Thoracic aorta (tissue), 2 donors: ENCODE results near the gene BICD2. TPM values are rescaled to one million over a fixed set of nuclear protein-coding genes. Genes with fewer than 3 reads are reported as not detected.
A peak's percentile ranks its signal among the peaks of the same experiment; 100 is the strongest.

ENCODE experiments used
- ATAC-seq: fragments of 150-250 bp; one replicate; pipeline ENCODE4 v1.8.0; 2017; ENCODE audit warnings: low read depth; ENCODE audit not compliant: insufficient number of reproducible peaks, low FRiP score
- DNase-seq: peaks from one replicate; pipeline ENCODE4 v3.0.0-alpha.2; 2020; ENCODE audit warnings: low spot score
- H3K27ac ChIP-seq, 2 donors: fragments of 200-600 bp; sonication (generic); 1 replicate in 1 of 2; 2 replicates in 1 of 2; pipeline ENCODE4 v1.5.1; 2016; ENCODE audit warnings: mild to moderate bottlenecking in 2 of 2, moderate library complexity in 2 of 2
- H3K27me3 ChIP-seq: fragments of 200-600 bp; sonication (generic); replicated peaks from 2 replicates; pipeline ENCODE4 v1.6.0; 2016; ENCODE audit warnings: mild to moderate bottlenecking; ENCODE audit not compliant: insufficient read depth
- H3K36me3 ChIP-seq: fragments of 200-600 bp; sonication (generic); one replicate; pipeline ENCODE4 v1.5.1; 2016
- H3K4me1 ChIP-seq, 2 donors: fragments of 200-600 bp; sonication (generic); 1 replicate in 1 of 2; 2 replicates in 1 of 2; pipeline versions ENCODE4 v1.5.1 to v1.6.0; 2016; ENCODE audit warnings: low read depth in 2 of 2, mild to moderate bottlenecking in 1 of 2; ENCODE audit not compliant: control insufficient read depth in 1 of 2
- H3K4me3 ChIP-seq: fragments of 200-600 bp; sonication (generic); 2 replicates; pipeline ENCODE4 v1.5.1; 2016; ENCODE audit warnings: mild to moderate bottlenecking
- H3K9me3 ChIP-seq: fragments of 200-600 bp; sonication (generic); 2 replicates; pipeline ENCODE4 v1.5.1; 2016
- total RNA-seq, 2 donors: library from RNA; depleted of rRNA; stranded (reverse); fragments of >200 nt; gene quantifications; one replicate each; pipeline versions ENCODE4 v1.1.0 to v1.2.3, GENCODE V29; 2016
- TF ChIP-seq, protein P1 (sequence below): fragments of 200-600 bp; sonication (generic); IDR thresholded peaks from one replicate; pipeline ENCODE4 v1.5.1; 2019; ENCODE audit warnings: antibody characterized with exemption

BICD2 gene
- total RNA-seq, 2 donors from 2014 or later: 52.1 to 57.7 TPM

DNA sequence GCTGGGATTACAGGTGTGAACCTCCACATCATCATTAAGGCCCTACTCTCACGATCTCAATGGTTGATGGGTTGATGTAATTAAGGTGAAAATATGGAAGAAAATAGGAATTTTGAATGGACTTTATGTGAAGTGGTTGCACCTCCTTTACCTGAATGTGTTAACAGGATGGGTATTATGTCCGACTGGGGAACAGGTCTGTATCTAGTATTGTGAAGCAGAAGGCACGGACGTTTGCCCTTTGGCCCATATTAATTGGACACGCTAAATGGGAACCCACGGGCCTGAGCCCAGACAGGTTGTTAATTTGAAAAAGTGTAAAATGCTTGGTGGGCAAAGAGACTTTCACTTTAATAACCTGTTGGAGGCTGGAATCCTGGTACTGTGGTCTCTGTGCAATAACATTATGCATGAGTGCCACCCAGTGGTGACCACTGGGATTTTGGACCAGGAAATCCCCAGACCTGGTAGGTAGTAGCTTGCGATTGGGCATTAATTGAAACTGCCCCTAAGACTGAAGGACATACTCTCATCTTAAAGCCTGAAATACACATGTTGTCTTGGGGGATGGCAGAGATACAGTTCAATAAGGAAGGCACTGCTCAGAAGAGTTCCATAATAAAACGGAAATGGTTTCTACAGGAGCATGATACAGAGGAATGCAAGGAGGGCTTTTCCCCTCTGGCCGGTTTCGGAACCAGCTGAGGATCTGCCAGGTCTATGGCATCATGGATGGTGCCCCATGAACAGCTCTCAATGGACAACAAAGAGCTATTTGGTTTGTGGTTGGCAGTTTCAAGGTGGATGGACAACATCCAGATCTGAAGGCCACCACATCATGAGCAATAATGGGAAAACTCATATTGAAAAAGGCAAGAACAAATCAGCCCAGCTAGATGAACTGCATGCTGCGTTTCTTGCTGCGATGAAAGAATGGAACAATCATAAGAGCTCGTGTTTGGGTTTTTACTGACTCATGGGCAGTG is 26.2 kb upstream of the BICD2 start:
- ATAC-seq: peak; percentile 20
- Histone ChIP-seq H3K4me3 (peak overlapping the region; percentile 34), H3K9me3 (no peaks in the 10 kb centered on the region), H3K27ac (no peak overlapping the region), H3K27me3 (no peaks in the 10 kb centered on the region), H3K4me1 (no peaks in the 10 kb centered on the region), H3K36me3 (no peaks in the 10 kb centered on the region)
- peak; percentile 44 for DNase-seq
- TF ChIP-seq, protein P1, sequence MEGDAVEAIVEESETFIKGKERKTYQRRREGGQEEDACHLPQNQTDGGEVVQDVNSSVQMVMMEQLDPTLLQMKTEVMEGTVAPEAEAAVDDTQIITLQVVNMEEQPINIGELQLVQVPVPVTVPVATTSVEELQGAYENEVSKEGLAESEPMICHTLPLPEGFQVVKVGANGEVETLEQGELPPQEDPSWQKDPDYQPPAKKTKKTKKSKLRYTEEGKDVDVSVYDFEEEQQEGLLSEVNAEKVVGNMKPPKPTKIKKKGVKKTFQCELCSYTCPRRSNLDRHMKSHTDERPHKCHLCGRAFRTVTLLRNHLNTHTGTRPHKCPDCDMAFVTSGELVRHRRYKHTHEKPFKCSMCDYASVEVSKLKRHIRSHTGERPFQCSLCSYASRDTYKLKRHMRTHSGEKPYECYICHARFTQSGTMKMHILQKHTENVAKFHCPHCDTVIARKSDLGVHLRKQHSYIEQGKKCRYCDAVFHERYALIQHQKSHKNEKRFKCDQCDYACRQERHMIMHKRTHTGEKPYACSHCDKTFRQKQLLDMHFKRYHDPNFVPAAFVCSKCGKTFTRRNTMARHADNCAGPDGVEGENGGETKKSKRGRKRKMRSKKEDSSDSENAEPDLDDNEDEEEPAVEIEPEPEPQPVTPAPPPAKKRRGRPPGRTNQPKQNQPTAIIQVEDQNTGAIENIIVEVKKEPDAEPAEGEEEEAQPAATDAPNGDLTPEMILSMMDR: peak; percentile 83

DNA sequence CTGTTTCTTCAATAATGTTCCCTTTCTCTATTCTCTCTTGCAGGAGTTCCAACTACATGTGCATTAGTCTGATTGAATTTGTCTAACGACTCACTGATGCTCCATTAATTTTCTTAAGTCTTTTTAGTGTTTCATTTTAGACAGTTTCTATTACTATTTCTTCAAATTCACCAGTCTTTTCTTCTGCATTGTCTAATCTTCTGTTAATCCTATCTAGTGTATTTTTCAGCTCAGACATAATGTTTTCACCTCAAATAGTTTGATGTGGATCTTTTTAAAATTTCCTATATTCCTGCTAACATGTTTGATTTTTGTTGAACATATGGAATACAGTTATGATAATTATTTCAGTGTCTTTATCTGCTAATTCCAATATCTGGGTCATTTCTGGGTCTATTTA is 21.7 kb upstream of the BICD2 start:
- no peak overlapping the region for H3K27ac ChIP-seq
- no peaks in the 10 kb centered on the region for H3K27me3 ChIP-seq
- no peaks in the 10 kb centered on the region for H3K9me3 ChIP-seq
- no peak overlapping the region for H3K4me3 ChIP-seq
- TF ChIP-seq, protein P1: no peak
- DNase-seq (no peak), ATAC-seq (no peak)
- no peaks in the 10 kb centered on the region for H3K4me1 ChIP-seq
- no peaks in the 10 kb centered on the region for H3K36me3 ChIP-seq

DNA sequence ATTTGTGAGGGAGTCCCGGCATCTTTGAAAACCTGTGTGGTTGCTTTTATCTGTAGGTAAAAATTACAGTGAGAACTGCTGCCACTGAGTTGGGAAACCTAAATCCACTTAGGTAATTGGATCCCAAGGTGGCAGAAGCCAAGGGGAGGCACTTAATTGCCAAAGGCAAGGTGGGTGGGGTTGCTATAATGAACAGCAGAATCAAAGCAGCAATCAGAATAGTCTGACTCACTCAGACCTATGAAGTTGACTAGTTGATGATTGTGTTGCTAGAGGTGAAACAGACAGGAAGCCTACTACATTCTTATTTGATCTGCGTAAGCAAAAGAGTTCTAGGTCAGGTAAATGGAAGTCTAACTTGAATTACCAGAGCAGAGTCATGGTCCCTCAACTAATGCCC is 17.3 kb upstream of the BICD2 start:
- no peak for ATAC-seq
- no peaks in the 10 kb centered on the region for H3K9me3 ChIP-seq
- no peak overlapping the region for H3K4me3 ChIP-seq
- H3K4me1 ChIP-seq: no peaks in the 10 kb centered on the region
- H3K27ac ChIP-seq: no peak overlapping the region
- TF ChIP-seq, protein P1: no peak
- no peaks in the 10 kb centered on the region for H3K36me3 ChIP-seq
- DNase-seq: no peak
- no peaks in the 10 kb centered on the region for H3K27me3 ChIP-seq

DNA sequence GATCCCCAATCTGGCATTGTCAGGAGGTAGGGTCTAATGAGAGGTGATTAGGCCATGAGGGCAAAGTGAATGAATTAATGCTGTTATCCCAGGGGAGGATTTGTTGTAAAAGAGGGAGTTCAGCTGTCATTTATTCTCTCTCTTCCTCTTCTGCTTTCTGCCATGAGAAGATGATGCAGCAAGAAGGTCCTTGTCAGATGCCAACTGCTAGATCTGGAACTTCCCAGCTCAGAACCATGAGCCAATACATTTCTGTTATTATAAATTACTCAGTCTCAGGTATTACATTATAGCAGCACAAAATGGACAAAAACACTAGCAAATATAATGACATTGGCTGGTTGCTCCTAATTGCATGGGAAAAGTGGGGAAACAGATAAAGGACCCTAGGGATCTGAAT is 15.6 kb upstream of the BICD2 start:
- H3K27me3 ChIP-seq: no peaks in the 10 kb centered on the region
- H3K27ac ChIP-seq: no peak overlapping the region
- H3K4me1 ChIP-seq: no peaks in the 10 kb centered on the region
- no peaks in the 10 kb centered on the region for H3K36me3 ChIP-seq
- DNase-seq: no peak
- no peaks in the 10 kb centered on the region for H3K9me3 ChIP-seq
- no peak for ATAC-seq
- no peak overlapping the region for H3K4me3 ChIP-seq
- TF ChIP-seq, protein P1: no peak

DNA sequence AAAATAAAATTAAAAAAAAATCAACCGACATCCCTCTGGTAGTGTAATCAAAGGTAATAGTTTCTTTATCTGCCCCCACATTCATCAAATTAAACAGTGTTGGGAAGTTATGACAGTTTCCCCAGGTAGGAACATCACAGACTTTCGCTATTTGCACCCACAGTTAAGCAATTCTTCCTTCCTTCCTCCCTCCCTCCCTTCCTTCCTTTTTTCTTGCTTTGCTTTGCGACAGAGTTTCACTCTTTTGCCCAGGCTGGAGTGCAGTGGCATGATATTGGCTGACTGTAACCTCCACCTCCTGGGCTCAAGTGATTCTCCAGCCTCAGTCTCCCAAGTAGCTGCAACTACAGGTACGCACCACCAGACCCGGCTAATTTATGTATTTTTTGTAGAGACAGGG is 10.8 kb upstream of the BICD2 start:
- TF ChIP-seq, protein P1: no peak
- Histone ChIP-seq H3K9me3 (no peaks in the 10 kb centered on the region), H3K4me3 (no peak overlapping the region), H3K4me1 (no peaks in the 10 kb centered on the region), H3K27ac (no peak overlapping the region), H3K36me3 (no peaks in the 10 kb centered on the region), H3K27me3 (no peaks in the 10 kb centered on the region)
- ATAC-seq: no peak
- DNase-seq: no peak
